ENCODE results near the gene HS3ST5.

DNA sequence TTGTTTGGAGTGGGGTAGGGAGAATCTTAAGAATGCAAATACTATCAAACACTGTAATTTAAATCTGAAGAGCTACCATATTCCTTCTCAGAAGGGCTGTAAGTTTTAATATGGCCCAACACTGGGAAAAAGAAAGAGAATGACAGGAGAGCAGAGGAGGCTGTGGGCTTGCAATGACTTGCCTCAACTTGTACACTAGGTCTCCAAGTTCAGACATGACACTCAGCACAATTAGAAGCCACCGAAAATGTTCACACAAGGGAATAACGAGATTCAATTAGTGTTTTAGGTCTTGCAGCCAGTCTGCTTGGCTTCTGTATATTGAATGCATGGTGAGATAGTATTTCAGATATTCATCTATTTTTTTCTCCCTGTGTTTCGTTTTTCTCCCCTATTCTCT, 89.4 kb downstream of the HS3ST5 start:
- TF ChIP-seq, protein P1, sequence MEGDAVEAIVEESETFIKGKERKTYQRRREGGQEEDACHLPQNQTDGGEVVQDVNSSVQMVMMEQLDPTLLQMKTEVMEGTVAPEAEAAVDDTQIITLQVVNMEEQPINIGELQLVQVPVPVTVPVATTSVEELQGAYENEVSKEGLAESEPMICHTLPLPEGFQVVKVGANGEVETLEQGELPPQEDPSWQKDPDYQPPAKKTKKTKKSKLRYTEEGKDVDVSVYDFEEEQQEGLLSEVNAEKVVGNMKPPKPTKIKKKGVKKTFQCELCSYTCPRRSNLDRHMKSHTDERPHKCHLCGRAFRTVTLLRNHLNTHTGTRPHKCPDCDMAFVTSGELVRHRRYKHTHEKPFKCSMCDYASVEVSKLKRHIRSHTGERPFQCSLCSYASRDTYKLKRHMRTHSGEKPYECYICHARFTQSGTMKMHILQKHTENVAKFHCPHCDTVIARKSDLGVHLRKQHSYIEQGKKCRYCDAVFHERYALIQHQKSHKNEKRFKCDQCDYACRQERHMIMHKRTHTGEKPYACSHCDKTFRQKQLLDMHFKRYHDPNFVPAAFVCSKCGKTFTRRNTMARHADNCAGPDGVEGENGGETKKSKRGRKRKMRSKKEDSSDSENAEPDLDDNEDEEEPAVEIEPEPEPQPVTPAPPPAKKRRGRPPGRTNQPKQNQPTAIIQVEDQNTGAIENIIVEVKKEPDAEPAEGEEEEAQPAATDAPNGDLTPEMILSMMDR (optimal IDR thresholded peaks at IDR 0.05 in 1 of 3, IDR thresholded peaks at IDR 0.05 in 1 of 3, conservative IDR thresholded peaks at IDR 0.05 in 1 of 3; ENCODE audit: extremely low read depth in 1 of 3, insufficient read depth in 2 of 3, low read length in 3 of 3), result no peak
- no peak for TF ChIP-seq EZH2 (IDR thresholded peaks at IDR 0.05; ENCODE audit: low read length)
